Neural crest cell (in vitro differentiated cells): ENCODE data around the gene UGT1A8. TPM values are rescaled to one million over a fixed set of nuclear protein-coding genes. Genes with fewer than 3 reads are reported as not detected.
"Not testable (repeated sequence)": the region's sequence is repeated elsewhere in the genome, so short reads cannot be mapped to it uniquely, and the experiment has no call there.

Source experiments
- DNase-seq: peaks from one replicate; pipeline ENCODE4 v3.0.0; 2021; ENCODE audit warnings: low read depth, mixed read lengths, low spot score
- H3K27ac Mint-ChIP-seq: one replicate; pipeline ENCODE4 v1.8.0; 2021; ENCODE audit warnings: mild to moderate bottlenecking, mixed read lengths; ENCODE audit not compliant: unreplicated experiment
- H3K27me3 Mint-ChIP-seq: 2 replicates; pipeline ENCODE4 v1.8.0; 2021; ENCODE audit warnings: low read depth, mild to moderate bottlenecking, mixed read lengths
- H3K36me3 Mint-ChIP-seq: 2 replicates; pipeline ENCODE4 v1.8.0; 2021; ENCODE audit warnings: low read depth, mild to moderate bottlenecking, mixed read lengths
- H3K4me1 Mint-ChIP-seq: 2 replicates; pipeline ENCODE4 v1.8.0; 2021; ENCODE audit warnings: mixed read lengths
- H3K4me3 Mint-ChIP-seq: one replicate; pipeline ENCODE4 v1.8.0; 2021; ENCODE audit warnings: mild to moderate bottlenecking, mixed read lengths
- H3K9me3 Mint-ChIP-seq: 2 replicates; pipeline ENCODE4 v1.8.0; 2021; ENCODE audit warnings: mixed read lengths
- CTCF ChIP-seq: fragments of 200-600 bp; sonication (generic); conservative IDR thresholded peaks from 2 replicates; pipeline ENCODE4 v1.5.0; 2021; ENCODE audit warnings: antibody characterized with exemption, mild to moderate bottlenecking
- total RNA-seq: library from RNA; stranded (reverse); gene quantifications from 2 replicates; pipeline ENCODE4 v1.2.1, GENCODE V29; 2021

The UGT1A8 gene
- total RNA-seq, 1 donor from 2014 or later: not detected

DNA sequence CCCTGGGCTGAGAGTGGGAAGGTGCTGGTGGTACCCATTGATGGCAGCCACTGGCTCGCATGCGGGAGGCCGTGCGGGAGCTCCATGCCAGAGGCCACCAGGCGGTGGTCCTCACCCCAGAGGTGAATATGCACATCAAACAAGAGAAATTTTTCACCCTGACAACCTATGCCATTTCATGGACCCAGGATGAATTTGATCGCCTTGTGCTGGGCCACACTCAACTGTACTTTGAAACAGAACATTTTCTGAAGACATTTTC lies 129.8 kb downstream of the UGT1A8 start:
- Mint-ChIP-seq H3K4me3 (no peak overlapping the region), H3K27me3 (peaks cover 3% of the 10 kb centered on the region)

DNA sequence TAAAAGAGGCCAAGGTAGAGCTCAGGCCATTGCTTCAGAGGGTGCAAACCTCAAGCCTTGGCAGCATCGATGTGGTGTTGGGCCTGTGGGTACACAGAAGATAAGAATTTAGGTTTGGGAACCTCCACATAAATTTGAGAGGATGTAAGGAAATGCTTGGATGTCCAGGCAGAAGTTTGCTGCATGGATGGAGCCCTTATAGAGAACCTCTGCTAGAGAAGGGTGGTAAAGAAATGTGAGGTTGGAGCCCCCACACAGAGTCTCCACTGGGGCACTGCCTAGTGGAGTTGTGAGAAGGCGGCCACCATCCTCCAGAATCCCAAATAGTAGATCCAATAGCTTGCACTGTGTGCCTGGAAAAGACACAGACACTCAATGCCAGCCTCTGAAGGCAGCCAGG lies 133.3 kb downstream of the UGT1A8 start:
- DNase-seq, H3K27ac Mint-ChIP-seq, H3K4me3 Mint-ChIP-seq, H3K4me1 Mint-ChIP-seq, H3K27me3 Mint-ChIP-seq: not testable (repeated sequence)
- Mint-ChIP-seq H3K9me3 (peaks cover 27% of the 10 kb centered on the region), H3K36me3 (peaks cover 19% of the 10 kb centered on the region)

More for the DNA sequence above, 129.8 kb downstream of the UGT1A8 start:
- Mint-ChIP-seq H3K36me3 (peaks cover 19% of the 10 kb centered on the region), H3K9me3 (peaks cover 20% of the 10 kb centered on the region), H3K4me1 (no peaks in the 10 kb centered on the region), H3K27ac (no peak overlapping the region)
- no peak for TF ChIP-seq CTCF
- no peak for DNase-seq

DNA sequence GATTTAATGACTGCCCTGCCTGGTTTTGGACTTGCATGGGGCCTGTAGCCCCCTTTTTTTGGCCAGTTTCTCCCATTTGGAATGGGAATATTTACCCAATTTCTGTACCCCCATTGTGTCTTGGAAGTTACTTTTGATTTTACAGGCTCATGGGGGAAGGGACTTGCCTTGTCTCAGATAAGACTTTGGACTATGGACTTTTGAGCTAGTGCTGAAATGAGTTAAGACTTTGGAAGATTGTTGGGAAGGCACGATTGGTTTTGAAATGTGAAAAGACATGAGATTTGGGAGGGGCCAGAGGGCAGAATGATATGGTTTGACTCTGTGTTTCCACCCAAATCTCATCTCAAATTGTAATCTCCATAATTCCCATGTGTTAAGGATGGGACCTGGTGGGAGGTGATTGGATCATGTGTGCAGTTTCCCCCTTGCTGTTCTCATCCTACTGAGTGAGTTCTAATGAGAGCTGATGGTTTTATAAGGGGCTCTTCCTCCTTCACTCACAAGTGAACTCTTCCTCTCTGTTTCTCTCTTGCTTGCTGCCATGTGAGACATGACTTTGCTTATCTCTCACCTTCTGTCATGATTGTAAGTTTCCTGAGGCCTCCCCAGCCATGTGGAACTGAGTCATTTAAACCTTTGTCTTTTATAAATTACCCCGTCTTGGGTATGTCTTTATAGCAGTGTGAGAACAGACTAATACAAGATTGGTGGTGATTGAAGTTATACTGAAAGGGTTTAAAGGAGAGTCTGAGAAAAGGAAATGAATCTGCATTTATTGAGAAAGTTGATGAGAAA lies 134.0 kb downstream of the UGT1A8 start:
- H3K27ac Mint-ChIP-seq, DNase-seq, H3K27me3 Mint-ChIP-seq, H3K4me1 Mint-ChIP-seq, H3K4me3 Mint-ChIP-seq: not testable (repeated sequence)
- Mint-ChIP-seq H3K9me3 (peaks cover 27% of the 10 kb centered on the region), H3K36me3 (peaks cover 19% of the 10 kb centered on the region)

DNA sequence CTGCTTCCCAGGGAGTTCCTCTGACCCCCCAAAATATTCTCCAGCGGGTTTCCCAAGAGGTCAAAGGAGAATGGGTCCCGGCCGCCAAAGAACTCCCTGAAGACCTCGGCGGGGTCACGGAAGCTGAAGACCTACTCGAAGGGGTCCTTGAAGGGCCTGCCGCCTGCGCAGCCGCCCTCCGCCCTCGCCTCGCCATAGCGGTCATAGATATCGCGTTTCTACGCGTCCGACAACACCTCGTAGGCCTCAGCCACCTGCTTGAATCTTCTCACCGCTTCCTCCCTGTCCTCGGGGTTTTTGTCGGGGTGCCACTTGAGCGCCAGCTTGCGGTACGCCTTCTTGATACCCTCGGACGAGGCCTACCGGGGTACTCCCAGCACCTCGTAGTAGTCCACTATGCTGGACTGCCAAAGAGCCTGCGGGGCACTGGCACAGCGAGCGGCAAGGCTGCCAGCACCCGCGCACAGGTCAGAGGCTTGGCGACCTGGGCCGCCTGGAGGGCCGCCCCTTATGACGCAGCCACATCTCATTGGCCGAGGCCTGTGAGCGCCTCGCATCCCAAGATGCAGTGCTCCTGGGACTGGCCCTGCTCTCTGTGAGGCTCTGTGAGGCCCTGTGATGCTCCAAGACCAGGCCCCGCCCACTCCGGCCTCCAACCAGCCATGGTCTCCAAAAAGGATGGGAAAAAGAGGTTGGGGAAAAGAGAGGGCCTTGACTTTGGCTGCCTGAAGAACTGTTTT lies 137.6 kb downstream of the UGT1A8 start:
- no peak for DNase-seq
- H3K27ac Mint-ChIP-seq: no peak overlapping the region
- TF ChIP-seq CTCF: no peak
- no peaks in the 10 kb centered on the region for H3K27me3 Mint-ChIP-seq
- peaks cover 11% of the 10 kb centered on the region for H3K36me3 Mint-ChIP-seq
- no peak overlapping the region for H3K4me3 Mint-ChIP-seq
- peaks cover 7% of the 10 kb centered on the region for H3K4me1 Mint-ChIP-seq
- H3K9me3 Mint-ChIP-seq: peaks cover 13% of the 10 kb centered on the region

DNA sequence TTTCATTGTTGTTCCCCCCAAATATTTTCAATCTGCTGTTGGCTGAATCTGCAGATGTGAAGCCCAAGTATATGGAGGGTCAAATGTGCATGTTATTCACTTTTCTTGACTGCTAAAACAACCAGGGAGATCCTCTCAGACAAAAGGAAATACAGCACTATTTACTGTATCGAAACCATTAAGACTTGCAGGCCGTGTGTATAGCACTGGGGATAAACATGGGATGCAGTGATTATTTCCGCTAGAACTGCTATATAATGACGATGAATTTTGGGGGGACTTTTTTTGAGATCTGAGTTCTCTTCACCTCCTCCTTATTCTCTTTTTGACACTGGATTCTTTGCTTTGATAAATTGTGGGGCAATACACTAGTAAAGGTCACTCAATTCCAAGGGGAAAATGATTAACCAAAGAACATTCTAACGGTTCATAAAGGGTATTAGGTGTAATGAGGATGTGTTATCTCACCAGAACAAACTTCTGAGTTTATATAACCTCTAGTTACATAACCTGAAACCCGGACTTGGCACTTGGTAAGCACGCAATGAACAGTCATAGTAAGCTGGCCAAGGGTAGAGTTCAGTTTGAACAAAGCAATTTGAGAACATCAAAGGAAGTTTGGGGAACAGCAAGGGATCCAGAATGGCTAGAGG lies 139.1 kb downstream of the UGT1A8 start:
- no peak overlapping the region for H3K27ac Mint-ChIP-seq
- no peak for DNase-seq
- H3K27me3 Mint-ChIP-seq: no peaks in the 10 kb centered on the region
- H3K4me1 Mint-ChIP-seq: peaks cover 7% of the 10 kb centered on the region
- peaks cover 10% of the 10 kb centered on the region for H3K9me3 Mint-ChIP-seq
- no peak for TF ChIP-seq CTCF
- H3K36me3 Mint-ChIP-seq: peaks cover 6% of the 10 kb centered on the region
- no peak overlapping the region for H3K4me3 Mint-ChIP-seq

DNA sequence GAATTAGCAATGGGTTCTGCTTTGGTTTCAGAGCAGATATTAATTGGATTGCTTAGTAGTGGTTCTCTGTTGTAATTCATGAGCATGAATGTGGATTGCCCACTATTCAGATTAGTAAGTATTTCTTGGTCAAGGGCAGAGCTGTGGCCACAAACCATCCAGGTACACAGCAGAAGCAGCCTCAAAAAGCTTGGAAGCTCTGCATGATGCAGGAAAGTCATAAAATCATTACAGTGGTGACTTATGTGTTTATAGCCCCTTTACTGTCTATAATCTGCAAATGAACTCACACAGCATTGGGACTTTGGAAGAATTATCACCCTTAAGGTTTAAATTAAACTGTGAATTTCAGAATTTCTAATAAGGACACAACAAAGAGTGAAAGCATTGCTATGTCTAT lies 140.7 kb downstream of the UGT1A8 start:
- Mint-ChIP-seq H3K36me3 (no peaks in the 10 kb centered on the region), H3K27me3 (no peaks in the 10 kb centered on the region)

More for the DNA sequence above, 140.7 kb downstream of the UGT1A8 start:
- TF ChIP-seq CTCF: no peak
- H3K4me3 Mint-ChIP-seq: no peak overlapping the region
- H3K4me1 Mint-ChIP-seq: peaks cover under 1% of the 10 kb centered on the region
- DNase-seq: no peak
- H3K9me3 Mint-ChIP-seq: peaks cover 3% of the 10 kb centered on the region
- no peak overlapping the region for H3K27ac Mint-ChIP-seq
